IgD-negative memory B cell (primary cell): ENCODE data around the gene PKMYT1. TPM values are rescaled to one million over a fixed set of nuclear protein-coding genes. Genes with fewer than 3 reads are reported as not detected.

Source experiments
- H3K27ac Mint-ChIP-seq, 3 donors: one replicate each; pipeline ENCODE4 v1.8.0; 2020 to 2022; ENCODE audit warnings: mild to moderate bottlenecking in 3 of 3, mixed read lengths in 3 of 3, moderate library complexity in 1 of 3
- H3K27me3 Mint-ChIP-seq: one replicate; pipeline ENCODE4 v1.8.0; 2021; ENCODE audit warnings: mixed read lengths
- H3K36me3 Mint-ChIP-seq: one replicate; pipeline ENCODE4 v1.8.0; 2020; ENCODE audit warnings: mild to moderate bottlenecking, mixed read lengths
- H3K4me1 Mint-ChIP-seq, 3 donors: one replicate each; pipeline ENCODE4 v1.8.0; 2020 to 2022; ENCODE audit warnings: mixed read lengths in 3 of 3, mild to moderate bottlenecking in 1 of 3
- H3K4me3 Mint-ChIP-seq, 4 donors: one replicate each; pipeline ENCODE4 v1.8.0; 2020 to 2022; ENCODE audit warnings: mild to moderate bottlenecking in 4 of 4, mixed read lengths in 4 of 4, moderate library complexity in 3 of 4
- H3K9me3 Mint-ChIP-seq, 3 donors: one replicate each; pipeline ENCODE4 v1.8.0; 2020 to 2021; ENCODE audit warnings: mixed read lengths in 3 of 3, mild to moderate bottlenecking in 1 of 3
- polyA plus RNA-seq: library from polyadenylated mRNA; unstranded; fragments of 300-500 nt; fragmentation: Illumina TruSeq; gene quantifications from one replicate; pipeline ENCODE4 v1.2.3, GENCODE V29; 2021

The PKMYT1 gene
- polyA plus RNA-seq, 1 donor from 2014 or later, result 1.4 TPM

GRCh38 chr16:2968368-2968737, 11.9 kb downstream of the PKMYT1 start:
- Mint-ChIP-seq H3K4me3 (peak overlapping the region; percentile 79 to 93 (median 92)), H3K4me1 (peaks cover 14 to 15% (median 14%) of the 10 kb centered on the region in 3 donors), H3K9me3 (peaks cover 0 to 2% (median 0%) of the 10 kb centered on the region in 3 donors), H3K27me3 (peaks cover 27% of the 10 kb centered on the region), H3K27ac (peak overlapping the region in 2 of 3 donors; percentile 78 to 89), H3K36me3 (peaks cover 4% of the 10 kb centered on the region)

- peaks cover 27% of the 10 kb centered on the region for H3K27me3 Mint-ChIP-seq
- peaks cover 0 to 2% (median 0%) of the 10 kb centered on the region in 3 donors for H3K9me3 Mint-ChIP-seq
- H3K27ac Mint-ChIP-seq, result peak overlapping the region in 2 of 3 donors; percentile 78 to 89
- peak overlapping the region in 3 of 4 donors; percentile 51 to 93 (median 90) for H3K4me3 Mint-ChIP-seq
- peaks cover 4% of the 10 kb centered on the region for H3K36me3 Mint-ChIP-seq
- peaks cover 14 to 15% (median 14%) of the 10 kb centered on the region in 3 donors for H3K4me1 Mint-ChIP-seq
These were observed 12.5 kb downstream of the PKMYT1 start for GRCh38 chr16:2967721-2968161.

DNA sequence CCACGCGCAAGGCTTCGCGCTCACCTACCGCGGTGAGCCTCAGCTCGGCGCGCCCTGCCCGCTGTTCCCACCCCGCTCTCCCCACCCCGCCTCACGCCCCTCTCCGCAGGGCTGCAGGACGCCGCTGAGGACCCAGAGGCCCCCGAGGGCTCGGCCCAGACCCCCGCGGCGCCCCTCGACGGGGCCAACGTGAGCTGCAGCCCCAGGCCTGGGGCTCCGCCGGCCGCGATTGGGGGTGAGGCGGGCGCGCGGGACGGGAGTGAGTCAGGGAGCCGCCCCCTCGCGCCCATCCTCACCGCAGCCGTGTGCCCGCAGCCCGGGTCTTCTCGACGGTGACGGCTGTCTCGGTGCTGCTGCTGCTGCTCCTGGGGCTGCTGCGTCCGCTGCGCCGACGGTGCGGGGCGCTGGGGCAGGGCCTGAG, 13.0 kb downstream of the PKMYT1 start:
- Mint-ChIP-seq H3K9me3 (peaks cover 0 to 2% (median 0%) of the 10 kb centered on the region in 3 donors), H3K36me3 (peaks cover 4% of the 10 kb centered on the region), H3K27ac (no peak overlapping the region), H3K27me3 (peaks cover 24% of the 10 kb centered on the region), H3K4me1 (peaks cover 14 to 15% (median 14%) of the 10 kb centered on the region in 3 donors), H3K4me3 (peak overlapping the region in 1 of 4 donors; percentile 51)

DNA sequence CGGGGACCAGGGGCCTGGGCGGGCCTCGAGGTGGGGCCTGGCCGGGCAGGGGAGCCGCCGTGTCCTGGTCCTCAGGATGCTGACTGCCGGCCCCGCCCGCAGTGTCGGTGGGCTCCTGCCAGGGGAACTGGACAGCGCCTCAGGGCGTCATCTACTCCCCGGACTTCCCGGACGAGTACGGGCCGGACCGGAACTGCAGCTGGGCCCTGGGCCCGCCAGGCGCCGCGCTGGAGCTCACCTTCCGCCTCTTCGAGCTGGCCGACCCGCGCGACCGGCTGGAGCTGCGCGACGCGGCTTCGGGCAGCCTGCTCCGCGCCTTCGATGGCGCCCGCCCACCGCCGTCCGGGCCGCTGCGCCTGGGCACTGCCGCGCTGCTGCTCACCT, 13.4 kb downstream of the PKMYT1 start:
- no peak overlapping the region for H3K27ac Mint-ChIP-seq
- H3K4me1 Mint-ChIP-seq, result peaks cover 15 to 17% (median 16%) of the 10 kb centered on the region in 3 donors
- H3K9me3 Mint-ChIP-seq, result peaks cover 0 to 2% (median 0%) of the 10 kb centered on the region in 3 donors
- H3K36me3 Mint-ChIP-seq, result peaks cover 4% of the 10 kb centered on the region
- no peak overlapping the region for H3K4me3 Mint-ChIP-seq
- peaks cover 22% of the 10 kb centered on the region for H3K27me3 Mint-ChIP-seq

GRCh38 chr16:2966043-2966807, 14.0 kb downstream of the PKMYT1 start:
- H3K4me3 Mint-ChIP-seq, result peak overlapping the region in 2 of 4 donors; percentile 80 to 85
- peak overlapping the region in 1 of 3 donors; percentile 74 for H3K27ac Mint-ChIP-seq
- H3K36me3 Mint-ChIP-seq, result peaks cover 4% of the 10 kb centered on the region
- peaks cover 25% of the 10 kb centered on the region for H3K27me3 Mint-ChIP-seq
- H3K4me1 Mint-ChIP-seq, result peaks cover 15 to 18% (median 18%) of the 10 kb centered on the region in 3 donors
- H3K9me3 Mint-ChIP-seq, result peaks cover 0 to 2% (median 0%) of the 10 kb centered on the region in 3 donors

GRCh38 chr16:2964475-2965336, 15.5 kb downstream of the PKMYT1 start:
- Mint-ChIP-seq H3K4me3 (peak overlapping the region; percentile 71 to 93 (median 84)), H3K27me3 (peaks cover 28% of the 10 kb centered on the region), H3K36me3 (no peaks in the 10 kb centered on the region)

DNA sequence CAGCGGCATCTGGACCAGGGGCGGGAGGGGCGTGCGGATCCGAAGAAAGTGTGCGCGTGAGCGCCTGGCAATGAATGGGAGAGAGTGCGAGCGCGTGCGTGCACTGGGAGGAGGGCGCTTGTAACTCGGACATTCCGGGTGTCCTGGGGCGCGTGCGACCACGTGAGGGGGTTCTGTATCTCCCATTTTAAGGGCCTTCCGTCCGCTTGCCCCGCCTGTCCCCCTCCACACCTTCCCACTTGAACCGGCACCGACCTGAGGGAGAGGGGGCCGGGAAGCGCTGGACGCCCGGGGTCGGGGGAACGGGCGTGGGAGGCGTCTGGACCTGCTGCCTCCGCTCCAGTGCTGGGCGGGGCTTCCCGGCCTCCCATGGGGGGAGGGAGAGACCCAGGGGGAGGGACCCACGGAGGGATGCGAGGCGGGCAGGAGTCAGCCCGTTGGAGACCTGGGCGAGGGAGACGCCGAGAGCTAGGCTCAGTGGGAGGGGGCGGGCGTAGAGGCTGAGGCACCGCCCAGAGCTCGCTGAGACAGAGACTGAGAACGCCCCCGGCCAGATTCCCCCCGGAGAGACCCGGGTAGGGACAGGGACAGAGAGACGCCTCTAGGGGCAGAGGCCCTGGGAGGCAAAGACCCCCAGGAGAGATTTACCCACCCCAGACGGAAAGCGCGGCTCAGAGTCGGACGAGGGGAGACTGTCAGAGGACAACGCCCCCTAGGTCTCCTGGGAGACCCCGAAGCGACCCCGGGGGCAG, 16.3 kb downstream of the PKMYT1 start, which contains the start of gene KREMEN2:
Gene KREMEN2 (plus strand): TSS at position 553 of the 752 bp plus-strand sequence. CDS start 246 bp downstream, outside the sequence.
- Mint-ChIP-seq H3K9me3 (peaks cover 0 to 2% (median 0%) of the 10 kb centered on the region in 3 donors), H3K27me3 (peaks cover 32% of the 10 kb centered on the region), H3K27ac (peak within 1 kb of the TSS in 1 of 3 donors; percentile 74), H3K4me3 (peak within 1 kb of the TSS; percentile 71 to 93 (median 84)), H3K4me1 (peaks cover 14 to 18% (median 15%) of the 10 kb centered on the region in 3 donors), H3K36me3 (no peaks in the 10 kb centered on the region)

More at GRCh38 chr16:2964475-2965336, 15.5 kb downstream of the PKMYT1 start:
- H3K27ac Mint-ChIP-seq, result peak overlapping the region in 1 of 3 donors; percentile 74
- peaks cover 0 to 2% (median 0%) of the 10 kb centered on the region in 3 donors for H3K9me3 Mint-ChIP-seq
- H3K4me1 Mint-ChIP-seq, result peaks cover 15 to 18% (median 15%) of the 10 kb centered on the region in 3 donors

- peaks cover 0 to 1% (median 0%) of the 10 kb centered on the region in 3 donors for H3K9me3 Mint-ChIP-seq
- H3K4me3 Mint-ChIP-seq, result peak overlapping the region; percentile 25 to 86 (median 76)
- H3K27ac Mint-ChIP-seq, result no peak overlapping the region
- no peaks in the 10 kb centered on the region for H3K36me3 Mint-ChIP-seq
- peaks cover 7 to 14% (median 12%) of the 10 kb centered on the region in 3 donors for H3K4me1 Mint-ChIP-seq
- H3K27me3 Mint-ChIP-seq, result peaks cover 31% of the 10 kb centered on the region
These were observed 17.0 kb downstream of the PKMYT1 start for GRCh38 chr16:2963074-2963722.

DNA sequence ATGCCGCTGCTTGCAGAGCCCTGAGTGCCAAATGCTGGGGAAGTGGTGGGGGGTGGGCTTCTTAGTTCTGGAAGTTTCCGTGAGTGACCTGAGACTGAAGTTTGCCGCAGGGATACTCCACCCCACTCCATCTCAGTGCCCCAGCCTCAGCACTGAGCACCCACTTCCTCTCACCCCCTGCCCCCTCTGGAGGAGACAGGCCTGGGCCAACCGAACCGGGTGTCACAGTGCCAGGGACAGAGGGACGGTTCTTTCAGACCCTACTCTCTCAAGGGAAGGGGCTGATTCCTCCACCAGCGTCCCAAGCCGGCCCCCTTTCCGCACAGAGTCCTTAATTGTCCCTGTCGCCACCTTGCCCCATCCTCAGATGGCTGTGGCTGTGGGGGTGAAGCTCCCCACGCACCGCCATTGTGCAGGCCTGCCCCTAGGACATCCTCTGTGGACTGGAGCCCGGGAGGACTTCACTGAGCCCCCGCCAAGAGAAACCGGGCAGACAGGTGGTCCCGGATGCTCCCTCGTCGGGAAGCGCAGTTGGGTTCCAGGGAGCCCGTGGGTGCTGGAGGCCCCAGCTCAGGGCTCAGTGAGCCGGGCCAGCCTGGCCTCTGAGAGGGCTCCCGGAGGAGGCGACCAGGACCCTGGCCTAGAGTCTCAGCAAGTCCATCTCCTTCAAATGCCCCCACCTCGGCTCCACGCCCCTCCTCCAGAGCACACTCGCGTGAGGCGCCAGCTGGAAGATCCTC, 17.7 kb downstream of the PKMYT1 start:
- peak overlapping the region; percentile 25 to 81 (median 60) for H3K4me3 Mint-ChIP-seq

DNA sequence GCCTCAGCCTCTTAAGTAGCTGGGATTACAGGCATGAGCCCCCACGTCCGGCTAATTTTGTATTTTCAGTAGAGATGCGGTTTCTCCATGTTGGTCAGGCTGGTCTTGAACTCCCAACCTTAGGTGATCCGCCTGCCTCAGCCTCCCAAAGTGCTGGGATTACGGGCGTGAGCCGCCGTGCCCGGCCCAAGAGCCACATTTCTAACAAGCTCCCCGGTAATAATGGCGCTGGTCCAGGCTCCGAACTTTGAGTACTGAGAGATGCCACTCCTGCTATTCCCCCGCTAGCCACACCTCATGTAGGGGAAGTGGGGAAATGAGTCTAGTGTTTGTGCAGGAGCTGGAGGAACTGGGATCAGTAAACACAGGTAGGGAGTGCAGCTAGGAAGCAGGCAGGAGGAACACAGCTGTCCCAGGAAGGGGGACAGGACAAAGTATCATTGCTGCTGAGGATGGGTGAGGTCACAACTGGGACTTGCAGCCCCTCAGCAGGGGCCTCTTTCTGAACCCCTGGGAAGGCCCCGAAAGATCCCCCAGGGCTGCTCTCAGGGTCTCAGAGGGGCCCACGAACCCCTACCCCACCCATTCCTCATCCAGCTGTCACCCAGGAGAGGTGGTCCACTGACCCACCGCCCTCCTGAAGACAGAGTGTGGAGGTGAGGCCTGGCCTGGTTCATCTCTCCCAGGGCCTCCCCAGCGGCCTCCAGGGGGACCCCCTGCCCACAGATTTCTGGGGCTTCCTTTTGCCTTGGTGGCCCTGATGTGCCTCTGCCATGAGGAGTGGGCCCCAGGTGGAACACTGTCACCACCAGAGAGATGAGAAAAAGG, 19.8 kb downstream of the PKMYT1 start:
- Mint-ChIP-seq H3K9me3 (no peaks in the 10 kb centered on the region), H3K27ac (no peak overlapping the region)

More for the DNA sequence above, 17.7 kb downstream of the PKMYT1 start:
- Mint-ChIP-seq H3K9me3 (no peaks in the 10 kb centered on the region), H3K27ac (no peak overlapping the region), H3K4me1 (peaks cover 4 to 10% (median 10%) of the 10 kb centered on the region in 3 donors), H3K36me3 (no peaks in the 10 kb centered on the region), H3K27me3 (peaks cover 27% of the 10 kb centered on the region)

GRCh38 chr16:2959206-2959605, 21.0 kb downstream of the PKMYT1 start:
- Mint-ChIP-seq H3K4me1 (peaks cover 4 to 10% (median 6%) of the 10 kb centered on the region in 3 donors), H3K4me3 (no peak overlapping the region), H3K27ac (peak overlapping the region in 1 of 3 donors; percentile 35), H3K9me3 (no peaks in the 10 kb centered on the region), H3K36me3 (no peaks in the 10 kb centered on the region), H3K27me3 (peaks cover 36% of the 10 kb centered on the region)

More for the DNA sequence above, 19.8 kb downstream of the PKMYT1 start:
- H3K36me3 Mint-ChIP-seq, result no peaks in the 10 kb centered on the region
- H3K27me3 Mint-ChIP-seq, result peaks cover 38% of the 10 kb centered on the region
- peaks cover 8 to 11% (median 9%) of the 10 kb centered on the region in 3 donors for H3K4me1 Mint-ChIP-seq
- H3K4me3 Mint-ChIP-seq, result peak overlapping the region in 2 of 4 donors; percentile 3 to 17

GRCh38 chr16:2956579-2956956, 23.7 kb downstream of the PKMYT1 start:
- H3K4me1 Mint-ChIP-seq, result peaks cover 2 to 12% (median 4%) of the 10 kb centered on the region in 3 donors
- H3K27ac Mint-ChIP-seq, result peak overlapping the region in 1 of 3 donors; percentile 48
- H3K4me3 Mint-ChIP-seq, result no peak overlapping the region

More at GRCh38 chr16:2956579-2956956, 23.7 kb downstream of the PKMYT1 start:
- Mint-ChIP-seq H3K9me3 (no peaks in the 10 kb centered on the region), H3K36me3 (no peaks in the 10 kb centered on the region), H3K27me3 (peaks cover 39% of the 10 kb centered on the region)
